Duodenal mucosa (tissue), 2 donors: ENCODE results near the gene ATMIN.

Experiments
- H3K27ac ChIP-seq: one replicate; pipeline ENCODE4 v1.7.0; 2013; ENCODE audit warnings: low read depth, low read length
- H3K27me3 ChIP-seq, 2 donors: one replicate each; pipeline ENCODE4 v1.7.0; 2013; ENCODE audit warnings: low read length in 2 of 2, control low read depth in 1 of 2; ENCODE audit not compliant: insufficient read depth in 2 of 2, control insufficient read depth in 1 of 2
- H3K36me3 ChIP-seq, 2 donors: one replicate each; pipeline ENCODE4 v1.7.0; 2013; ENCODE audit warnings: low read length in 2 of 2, control low read depth in 1 of 2; ENCODE audit not compliant: insufficient read depth in 2 of 2, control insufficient read depth in 1 of 2
- H3K4me1 ChIP-seq, 2 donors: one replicate each; pipeline ENCODE4 v1.7.0; 2013; ENCODE audit warnings: low read length in 2 of 2, control low read depth in 1 of 2; ENCODE audit not compliant: insufficient read depth in 2 of 2, control insufficient read depth in 1 of 2
- H3K4me3 ChIP-seq, 2 donors: one replicate each; pipeline ENCODE4 v1.7.0; 2013; ENCODE audit warnings: low read length in 2 of 2, low read depth in 1 of 2
- H3K9ac ChIP-seq, 2 donors: one replicate each; pipeline ENCODE4 v1.7.0; 2013; ENCODE audit warnings: low read length in 2 of 2, low read depth in 1 of 2
- H3K9me3 ChIP-seq, 2 donors: one replicate each; pipeline ENCODE4 v1.7.0; 2013; ENCODE audit warnings: low read length in 2 of 2, control low read depth in 1 of 2; ENCODE audit not compliant: control insufficient read depth in 1 of 2

The ATMIN gene, protein sequence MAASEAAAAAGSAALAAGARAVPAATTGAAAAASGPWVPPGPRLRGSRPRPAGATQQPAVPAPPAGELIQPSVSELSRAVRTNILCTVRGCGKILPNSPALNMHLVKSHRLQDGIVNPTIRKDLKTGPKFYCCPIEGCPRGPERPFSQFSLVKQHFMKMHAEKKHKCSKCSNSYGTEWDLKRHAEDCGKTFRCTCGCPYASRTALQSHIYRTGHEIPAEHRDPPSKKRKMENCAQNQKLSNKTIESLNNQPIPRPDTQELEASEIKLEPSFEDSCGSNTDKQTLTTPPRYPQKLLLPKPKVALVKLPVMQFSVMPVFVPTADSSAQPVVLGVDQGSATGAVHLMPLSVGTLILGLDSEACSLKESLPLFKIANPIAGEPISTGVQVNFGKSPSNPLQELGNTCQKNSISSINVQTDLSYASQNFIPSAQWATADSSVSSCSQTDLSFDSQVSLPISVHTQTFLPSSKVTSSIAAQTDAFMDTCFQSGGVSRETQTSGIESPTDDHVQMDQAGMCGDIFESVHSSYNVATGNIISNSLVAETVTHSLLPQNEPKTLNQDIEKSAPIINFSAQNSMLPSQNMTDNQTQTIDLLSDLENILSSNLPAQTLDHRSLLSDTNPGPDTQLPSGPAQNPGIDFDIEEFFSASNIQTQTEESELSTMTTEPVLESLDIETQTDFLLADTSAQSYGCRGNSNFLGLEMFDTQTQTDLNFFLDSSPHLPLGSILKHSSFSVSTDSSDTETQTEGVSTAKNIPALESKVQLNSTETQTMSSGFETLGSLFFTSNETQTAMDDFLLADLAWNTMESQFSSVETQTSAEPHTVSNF

DNA sequence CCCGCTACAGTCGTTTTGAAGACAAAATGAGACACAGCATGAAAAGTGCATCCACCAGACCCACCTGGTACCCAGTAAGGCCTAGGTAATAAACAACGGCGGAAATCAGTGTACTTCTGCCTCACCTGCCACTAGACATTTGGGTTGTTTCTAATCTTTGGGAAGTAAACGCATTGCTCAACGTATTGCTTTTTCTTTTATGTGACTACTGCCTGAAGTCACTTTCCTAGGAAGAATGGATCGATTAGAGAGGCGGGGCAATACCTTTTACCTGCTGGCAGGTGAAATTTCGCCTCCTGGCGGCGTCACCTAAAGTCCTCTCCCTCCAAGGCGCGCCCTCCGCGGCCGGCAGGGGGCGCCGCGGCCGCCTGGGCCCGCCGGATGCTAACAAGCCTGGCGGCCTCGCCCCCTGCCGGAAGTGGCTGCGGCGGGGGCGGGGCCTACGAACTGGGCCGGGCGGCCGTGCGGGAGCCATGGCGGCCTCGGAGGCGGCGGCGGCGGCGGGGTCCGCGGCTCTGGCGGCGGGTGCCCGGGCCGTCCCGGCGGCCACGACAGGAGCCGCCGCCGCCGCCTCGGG, at the start of gene ATMIN:
ATMIN (plus strand) TSS at position 445 of the 577 bp plus-strand sequence; CDS start at position 474, 29 bp downstream.
- H3K27ac ChIP-seq = no peak within 1 kb of the TSS
- peaks cover 16 to 18% of the 10 kb centered on the region in 2 donors for H3K4me1 ChIP-seq
- no peaks in the 10 kb centered on the region for H3K27me3 ChIP-seq
- peak within 1 kb of the TSS; percentile 81 to 82 for H3K4me3 ChIP-seq
- H3K9me3 ChIP-seq = no peaks in the 10 kb centered on the region
- peaks cover 0 to 2% of the 10 kb centered on the region in 2 donors for H3K36me3 ChIP-seq
- peak within 1 kb of the TSS; percentile 64 to 67 for H3K9ac ChIP-seq

DNA sequence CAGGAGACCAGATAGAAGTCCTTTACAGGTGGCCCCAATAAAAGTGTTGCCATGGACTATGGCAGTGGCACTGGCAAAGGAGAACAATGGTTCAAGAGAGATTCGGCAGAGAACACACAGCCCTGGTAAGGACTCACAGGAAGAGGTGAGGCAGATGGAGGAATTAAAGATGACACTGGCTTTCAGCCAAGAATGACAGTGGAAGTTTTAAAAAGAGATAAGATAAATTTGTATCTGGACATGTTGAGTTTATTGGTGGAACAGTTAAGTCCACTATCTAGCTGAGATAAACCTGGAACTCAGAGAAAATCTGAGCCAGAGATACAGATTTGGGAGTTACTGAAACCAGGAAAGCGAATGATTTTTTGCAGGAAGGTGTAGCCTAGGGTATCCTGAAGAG, 49.1 kb upstream of the ATMIN start:
- no peaks in the 10 kb centered on the region for H3K9me3 ChIP-seq
- H3K4me3 ChIP-seq = no peak overlapping the region
- peaks cover 0 to 5% of the 10 kb centered on the region in 2 donors for H3K36me3 ChIP-seq
- H3K9ac ChIP-seq = no peak overlapping the region
- no peaks in the 10 kb centered on the region for H3K27me3 ChIP-seq
- H3K4me1 ChIP-seq = peaks cover 0 to 3% of the 10 kb centered on the region in 2 donors
- H3K27ac ChIP-seq = no peak overlapping the region

DNA sequence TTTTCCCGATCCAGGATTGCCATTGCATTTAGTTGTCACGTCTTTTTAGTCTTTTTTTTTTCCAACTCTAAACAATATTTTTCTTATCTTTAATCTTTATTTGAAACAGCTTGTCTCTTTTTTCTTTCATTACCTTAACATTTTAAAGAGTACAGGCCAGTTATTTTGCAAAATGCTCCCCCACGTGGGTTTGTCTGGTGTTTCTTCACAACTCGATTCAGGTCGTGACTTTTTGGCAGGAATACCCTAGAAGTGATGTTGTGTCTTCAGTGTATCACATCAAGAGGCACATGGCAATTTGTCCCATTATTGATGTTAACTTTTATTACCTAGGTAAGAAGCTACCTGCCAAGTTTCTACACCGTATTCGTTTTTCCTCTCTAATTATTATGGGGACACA, 46.9 kb upstream of the ATMIN start:
- Histone ChIP-seq H3K9me3 (no peaks in the 10 kb centered on the region), H3K4me1 (peaks cover 0 to 3% of the 10 kb centered on the region in 2 donors), H3K36me3 (peaks cover 0 to 5% of the 10 kb centered on the region in 2 donors), H3K4me3 (no peak overlapping the region), H3K27me3 (no peaks in the 10 kb centered on the region), H3K27ac (no peak overlapping the region), H3K9ac (no peak overlapping the region)

DNA sequence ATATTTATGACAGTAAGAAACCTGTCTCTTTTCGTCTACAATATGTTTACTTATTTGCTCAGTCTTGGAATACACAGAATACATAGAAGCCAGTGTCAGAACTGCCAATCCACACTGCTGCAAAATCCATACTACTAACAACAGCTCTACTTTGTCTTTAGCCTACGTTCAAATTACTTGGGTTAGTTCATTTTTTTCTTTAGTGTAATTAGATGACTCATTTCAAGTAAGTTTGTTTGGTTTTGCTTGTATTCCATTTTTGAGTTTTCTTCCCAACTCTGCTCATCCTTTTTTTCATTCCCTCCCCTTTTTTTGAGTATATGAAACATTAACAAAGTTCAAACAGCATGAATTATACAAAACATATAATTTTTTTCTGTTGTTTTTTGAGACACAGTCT, 45.8 kb upstream of the ATMIN start:
- H3K27ac ChIP-seq = no peak overlapping the region
- H3K9me3 ChIP-seq = no peaks in the 10 kb centered on the region
- peaks cover 0 to 5% of the 10 kb centered on the region in 2 donors for H3K36me3 ChIP-seq
- no peaks in the 10 kb centered on the region for H3K27me3 ChIP-seq
- no peak overlapping the region for H3K4me3 ChIP-seq
- H3K4me1 ChIP-seq = no peaks in the 10 kb centered on the region
- no peak overlapping the region for H3K9ac ChIP-seq

DNA sequence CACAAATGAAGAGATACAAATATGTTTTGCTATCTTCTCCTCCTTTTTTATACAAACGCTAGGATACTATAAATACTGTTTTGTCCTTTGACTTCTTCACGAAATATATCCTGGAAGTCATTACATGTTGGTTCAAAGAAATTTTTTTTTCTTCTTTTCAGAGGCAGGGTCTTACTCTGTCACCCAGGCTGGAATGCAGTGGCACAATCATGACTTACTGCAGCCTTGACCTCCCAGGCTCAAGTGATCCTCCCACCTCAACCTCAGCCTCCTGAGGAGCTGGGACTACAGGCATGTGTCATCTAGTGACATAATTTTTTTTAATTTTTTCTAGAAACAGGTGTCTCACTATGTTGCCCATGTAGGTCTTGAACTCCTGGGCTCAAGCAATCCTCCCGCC, 45.1 kb upstream of the ATMIN start:
- peaks cover 0 to 5% of the 10 kb centered on the region in 2 donors for H3K36me3 ChIP-seq
- H3K4me1 ChIP-seq = no peaks in the 10 kb centered on the region
- H3K4me3 ChIP-seq = no peak overlapping the region

DNA sequence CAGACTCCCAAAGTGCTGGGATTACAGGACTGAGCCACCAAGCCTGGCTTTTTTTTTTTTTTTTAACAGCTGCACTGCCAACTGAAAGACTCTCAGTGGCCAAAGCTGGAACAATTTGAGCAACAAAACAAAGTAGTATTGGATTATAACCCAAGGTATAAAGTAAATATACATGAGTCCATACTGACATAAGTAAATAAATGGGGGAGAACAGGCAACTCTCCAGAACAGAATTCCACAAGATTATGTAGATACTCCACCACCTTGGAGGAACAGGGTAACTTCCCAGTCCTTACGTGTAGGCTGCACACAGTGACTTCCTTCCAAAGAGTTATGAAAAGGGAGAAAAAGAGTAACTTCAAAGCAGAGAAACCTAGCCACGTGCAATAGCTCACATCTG, 44.7 kb upstream of the ATMIN start:
- Histone ChIP-seq H3K27me3 (no peaks in the 10 kb centered on the region), H3K36me3 (peaks cover 0 to 5% of the 10 kb centered on the region in 2 donors), H3K9me3 (no peaks in the 10 kb centered on the region), H3K27ac (no peak overlapping the region), H3K9ac (no peak overlapping the region), H3K4me1 (no peaks in the 10 kb centered on the region), H3K4me3 (no peak overlapping the region)

More for the DNA sequence above, 45.1 kb upstream of the ATMIN start:
- no peaks in the 10 kb centered on the region for H3K27me3 ChIP-seq
- H3K9ac ChIP-seq = no peak overlapping the region
- no peak overlapping the region for H3K27ac ChIP-seq
- no peaks in the 10 kb centered on the region for H3K9me3 ChIP-seq

DNA sequence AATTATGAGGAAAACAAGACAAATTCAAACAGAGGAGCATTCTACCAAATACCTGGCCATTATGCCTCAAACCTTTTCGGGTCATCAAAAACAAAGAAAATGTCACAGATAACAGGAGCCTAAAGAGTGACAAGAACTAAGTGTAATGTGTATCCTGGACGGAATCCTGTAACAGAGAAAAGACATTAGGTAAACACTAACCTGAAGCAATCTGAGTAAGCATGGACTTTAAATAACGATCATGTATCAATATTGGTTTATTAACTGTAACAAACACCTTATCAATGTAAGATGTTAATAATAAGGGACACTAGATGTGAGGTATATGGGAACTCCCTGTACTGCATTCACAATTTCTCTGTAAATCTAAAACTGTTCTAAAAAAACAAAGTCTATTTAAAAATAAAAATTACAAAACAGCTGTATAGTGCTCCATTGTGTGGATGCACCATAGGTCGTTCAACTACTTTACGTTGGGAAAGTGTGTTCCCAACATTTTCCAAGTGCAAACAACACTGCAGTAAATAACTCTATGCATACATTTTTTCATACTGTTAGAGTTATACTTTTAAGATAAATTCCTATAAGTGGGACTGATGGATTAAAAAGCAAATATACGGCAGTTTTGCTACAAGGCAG, 43.7 kb upstream of the ATMIN start:
- Histone ChIP-seq H3K36me3 (peaks cover 0 to 5% of the 10 kb centered on the region in 2 donors), H3K9me3 (no peaks in the 10 kb centered on the region), H3K4me3 (no peak overlapping the region), H3K27ac (no peak overlapping the region), H3K4me1 (peaks cover 0 to 5% of the 10 kb centered on the region in 2 donors), H3K27me3 (no peaks in the 10 kb centered on the region), H3K9ac (no peak overlapping the region)

DNA sequence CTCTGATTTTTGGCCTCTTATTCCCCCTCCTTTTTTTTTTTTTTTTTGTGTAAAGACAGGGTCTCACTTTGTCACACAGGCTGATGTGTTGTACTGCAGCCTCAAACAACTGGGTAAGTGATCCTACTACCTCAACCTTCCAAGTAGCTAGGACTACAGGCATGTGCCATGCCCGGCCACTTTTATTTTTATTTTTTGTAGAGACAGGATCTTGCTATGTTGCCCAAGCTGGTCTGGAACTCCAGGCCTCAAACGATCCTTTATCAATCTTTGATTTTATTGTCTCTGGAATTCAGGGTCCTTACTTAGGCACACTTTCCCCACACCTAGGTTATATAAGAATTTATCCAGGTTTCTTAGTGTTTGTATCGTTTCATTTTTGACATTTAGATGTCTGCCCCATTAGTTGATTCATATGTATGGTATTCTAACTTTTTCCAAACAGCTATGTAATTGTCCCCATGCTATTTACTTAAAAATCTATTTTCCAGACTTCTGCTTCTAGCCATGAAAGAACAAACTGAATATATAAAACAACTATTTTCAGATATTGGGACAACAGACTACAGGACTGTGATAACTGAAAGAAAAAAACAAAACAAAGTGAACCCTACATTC, 42.9 kb upstream of the ATMIN start:
- H3K9ac ChIP-seq = no peak overlapping the region
- H3K27ac ChIP-seq = no peak overlapping the region
- peaks cover 2 to 10% of the 10 kb centered on the region in 2 donors for H3K4me1 ChIP-seq
- H3K9me3 ChIP-seq = no peaks in the 10 kb centered on the region
- peak overlapping the region in 1 of 2 donors; percentile 20 for H3K4me3 ChIP-seq
- no peaks in the 10 kb centered on the region for H3K27me3 ChIP-seq
- H3K36me3 ChIP-seq = peaks cover 0 to 5% of the 10 kb centered on the region in 2 donors

DNA sequence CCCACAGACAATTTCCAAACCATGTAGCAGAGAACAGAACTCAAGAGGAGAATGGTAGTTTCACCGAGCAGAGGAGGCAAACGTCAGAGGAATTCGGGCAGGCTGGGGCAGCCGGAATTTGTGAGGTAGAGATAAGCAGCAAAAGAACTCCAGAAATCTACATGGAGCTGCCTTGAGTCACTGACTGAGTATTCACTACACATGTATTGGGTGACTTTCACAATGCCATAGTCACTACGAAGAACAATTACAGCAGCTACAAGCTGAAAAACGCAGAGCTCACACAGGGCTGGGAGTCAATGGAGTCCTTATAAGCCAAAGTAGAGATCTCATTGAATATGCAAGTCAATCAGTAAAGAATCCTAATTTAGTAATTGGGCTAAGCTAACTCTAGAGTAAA, 42.3 kb upstream of the ATMIN start:
- no peak overlapping the region for H3K9ac ChIP-seq

More for the DNA sequence above, 42.3 kb upstream of the ATMIN start:
- H3K27me3 ChIP-seq = no peaks in the 10 kb centered on the region
- peaks cover 4 to 15% of the 10 kb centered on the region in 2 donors for H3K4me1 ChIP-seq
- peaks cover 0 to 5% of the 10 kb centered on the region in 2 donors for H3K36me3 ChIP-seq
- no peak overlapping the region for H3K27ac ChIP-seq
- H3K9me3 ChIP-seq = no peaks in the 10 kb centered on the region
- H3K4me3 ChIP-seq = peak overlapping the region in 1 of 2 donors; percentile 20
